Spinal cord (tissue), 10 donors: Measurements from ENCODE around the gene ATP6V0E1. TPM values are rescaled to one million over a fixed set of nuclear protein-coding genes. Genes with fewer than 3 reads are reported as not detected.

Experiments
- DNase-seq, 6 donors: peaks; one replicate each; pipeline versions ENCODE4 v3.0.0 to v3.0.0-alpha.2; 2013 to 2015; ENCODE audit warnings: low spot score in 6 of 6, low read depth in 4 of 6
- H3K27ac ChIP-seq: one replicate; pipeline ENCODE4 v1.5.1; 2013; ENCODE audit warnings: low read depth, low read length, control low read depth
- H3K27me3 ChIP-seq: one replicate; pipeline ENCODE4 v1.6.1; 2013; ENCODE audit warnings: low read length; ENCODE audit not compliant: control insufficient read depth, insufficient read depth
- H3K36me3 ChIP-seq: one replicate; pipeline ENCODE4 v1.6.1; 2013; ENCODE audit warnings: low read length; ENCODE audit not compliant: control insufficient read depth, insufficient read depth
- H3K4me1 ChIP-seq: one replicate; pipeline ENCODE4 v1.6.1; 2013; ENCODE audit warnings: low read length; ENCODE audit not compliant: control insufficient read depth, insufficient read depth
- H3K4me3 ChIP-seq: one replicate; pipeline ENCODE4 v1.5.1; 2013; ENCODE audit warnings: low read depth, low read length, control low read depth
- H3K9me3 ChIP-seq: one replicate; pipeline ENCODE4 v1.6.1; 2013; ENCODE audit warnings: low read length; ENCODE audit not compliant: control insufficient read depth, insufficient read depth
- WGBS: methylation state at CpG from one replicate; pipeline ENCODE4 v1.1.5; 2013; ENCODE audit warnings: missing lambda C conversion rate; ENCODE audit not compliant: insufficient coverage; 5-methylcytosine and 5-hydroxymethylcytosine counted together
- polyA plus RNA-seq, 2 donors: library from polyadenylated mRNA; unstranded; fragments of 120-200 nt; gene quantifications; one replicate each; pipeline ENCODE4 v1.2.1, GENCODE V29; 2013; ENCODE audit not compliant: insufficient read length in 2 of 2
- total RNA-seq, 2 donors: library from RNA; depleted of rRNA in 1 of 2; stranded (reverse); fragments of 120-200 nt in 1 of 2; fragments of >200 nt in 1 of 2; gene quantifications; one replicate each; pipeline versions ENCODE4 v1.2.3 to v1.2.4, GENCODE V29; 2013 to 2014
- donor health status: healthy.

Gene ATP6V0E1
- total and polyA plus RNA-seq, 4 donors = 127 to 198 (median 134) TPM

DNA sequence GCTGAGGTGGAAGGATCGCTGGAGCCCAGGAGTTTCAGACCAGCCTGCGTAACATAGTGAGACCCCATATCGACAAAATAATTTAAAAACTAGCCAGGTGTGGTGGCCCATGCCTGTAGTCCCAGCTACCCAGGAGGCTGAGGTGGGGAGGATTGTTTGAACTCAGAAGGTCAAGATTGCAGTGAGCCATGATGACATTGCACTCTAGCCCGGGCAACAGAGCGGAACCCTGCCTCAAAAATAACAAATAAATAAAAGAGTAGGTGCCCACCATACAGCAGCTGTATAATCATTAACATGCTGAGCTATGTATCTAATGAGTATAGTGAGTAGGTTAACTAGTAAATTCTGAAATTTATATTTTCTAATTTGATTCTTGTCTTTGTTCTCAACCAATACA lies 11.0 kb upstream of the ATP6V0E1 start:
- no peak overlapping the region for H3K4me3 ChIP-seq
- peaks cover 12% of the 10 kb centered on the region for H3K36me3 ChIP-seq
- WGBS = 66% methylated on average over 3 of the region's 5 CpGs
- no peaks in the 10 kb centered on the region for H3K27me3 ChIP-seq
- no peak overlapping the region for H3K27ac ChIP-seq
- no peaks in the 10 kb centered on the region for H3K4me1 ChIP-seq
- DNase-seq = no peak
- no peaks in the 10 kb centered on the region for H3K9me3 ChIP-seq

DNA sequence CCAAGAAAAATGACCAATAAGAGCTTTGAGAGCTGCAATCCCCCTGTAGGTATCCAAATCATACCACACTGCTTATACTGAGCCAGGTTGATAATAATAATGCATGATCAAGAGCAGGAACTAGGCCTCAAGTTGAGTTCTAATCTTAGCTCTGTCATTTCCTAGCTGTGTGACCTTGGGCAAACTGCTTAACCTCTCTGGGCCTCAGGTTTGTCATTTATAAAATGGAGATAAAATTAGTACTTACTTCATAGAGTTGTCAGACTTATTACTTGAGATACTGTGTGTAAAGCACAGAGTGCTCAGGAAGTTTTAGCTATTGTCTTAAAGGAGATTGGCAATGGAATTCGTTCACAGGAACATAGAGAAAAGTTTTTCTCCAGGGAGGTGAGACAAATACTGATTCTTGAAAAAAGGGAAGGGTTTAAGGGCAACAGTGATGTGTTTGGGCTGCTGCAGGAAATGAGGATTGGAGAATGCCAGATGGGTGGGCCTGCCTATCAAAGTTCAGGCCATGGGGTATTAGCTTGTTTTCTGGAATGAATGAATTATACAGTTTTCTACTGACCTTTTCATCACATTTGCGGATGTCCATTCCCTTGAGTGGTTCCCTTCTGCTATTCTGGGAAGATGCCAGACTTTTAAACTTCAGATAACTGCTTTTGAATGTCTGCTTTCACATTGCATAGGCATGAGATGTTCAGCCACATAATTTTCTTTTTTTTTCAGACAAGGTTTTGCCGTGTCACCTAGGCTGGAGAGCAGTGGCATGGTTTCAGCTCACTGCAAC lies 10.2 kb upstream of the ATP6V0E1 start:
- H3K4me1 ChIP-seq = no peaks in the 10 kb centered on the region
- no peaks in the 10 kb centered on the region for H3K9me3 ChIP-seq
- H3K27ac ChIP-seq = no peak overlapping the region
- no peak overlapping the region for H3K4me3 ChIP-seq
- DNase-seq = no peak
- peaks cover 12% of the 10 kb centered on the region for H3K36me3 ChIP-seq
- H3K27me3 ChIP-seq = no peaks in the 10 kb centered on the region
- 80% methylated on average over 3 of the region's 3 CpGs for WGBS

DNA sequence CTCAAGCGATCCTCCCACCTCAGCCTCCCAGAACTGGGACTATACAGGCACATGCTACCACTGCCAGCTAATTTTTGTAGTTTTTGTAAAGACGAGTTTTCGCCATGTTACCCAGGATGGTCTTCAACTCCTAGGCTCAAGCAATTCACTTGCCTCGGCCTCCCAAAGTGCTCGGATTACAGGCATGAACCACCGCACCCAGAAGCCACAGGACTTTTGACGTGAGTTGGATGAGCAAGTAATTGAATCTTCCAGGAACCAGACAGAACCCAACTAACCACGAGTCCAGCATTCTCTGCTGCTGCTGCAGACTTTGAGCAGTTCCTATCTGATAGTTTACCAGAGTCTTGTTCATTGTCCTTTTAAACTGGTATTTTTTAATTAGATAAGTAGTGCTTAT lies 9.6 kb upstream of the ATP6V0E1 start:
- WGBS = 90% methylated on average over 6 of the region's 8 CpGs
- Histone ChIP-seq H3K4me1 (no peaks in the 10 kb centered on the region), H3K27ac (no peak overlapping the region), H3K4me3 (no peak overlapping the region), H3K27me3 (no peaks in the 10 kb centered on the region), H3K9me3 (no peaks in the 10 kb centered on the region), H3K36me3 (peaks cover 6% of the 10 kb centered on the region)
- DNase-seq = no peak

DNA sequence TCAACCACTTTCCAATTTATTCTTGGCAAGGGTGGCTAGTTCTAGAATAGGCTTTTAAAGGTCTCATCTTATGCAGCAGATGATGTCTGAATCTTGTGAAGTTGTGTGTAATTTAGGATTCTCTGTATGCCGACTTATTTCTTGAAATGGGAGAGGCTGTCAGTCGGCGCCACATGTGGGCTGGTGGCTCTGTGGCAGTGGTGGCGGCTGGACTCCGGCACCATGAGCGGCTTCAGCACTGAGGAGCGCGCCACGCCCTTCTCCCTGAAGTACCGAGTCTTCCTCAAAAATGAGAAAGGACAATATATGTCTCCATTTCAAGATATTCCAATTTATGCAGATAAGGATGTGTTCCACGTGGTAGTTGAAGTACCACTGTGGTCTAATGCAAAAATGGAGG lies 8.3 kb upstream of the ATP6V0E1 start:
- H3K27ac ChIP-seq = no peak overlapping the region
- 100% methylated on average over 3 of the region's 11 CpGs for WGBS
- H3K4me3 ChIP-seq = no peak overlapping the region
- no peak for DNase-seq
- no peaks in the 10 kb centered on the region for H3K9me3 ChIP-seq
- H3K27me3 ChIP-seq = no peaks in the 10 kb centered on the region
- H3K4me1 ChIP-seq = no peaks in the 10 kb centered on the region
- H3K36me3 ChIP-seq = no peaks in the 10 kb centered on the region

DNA sequence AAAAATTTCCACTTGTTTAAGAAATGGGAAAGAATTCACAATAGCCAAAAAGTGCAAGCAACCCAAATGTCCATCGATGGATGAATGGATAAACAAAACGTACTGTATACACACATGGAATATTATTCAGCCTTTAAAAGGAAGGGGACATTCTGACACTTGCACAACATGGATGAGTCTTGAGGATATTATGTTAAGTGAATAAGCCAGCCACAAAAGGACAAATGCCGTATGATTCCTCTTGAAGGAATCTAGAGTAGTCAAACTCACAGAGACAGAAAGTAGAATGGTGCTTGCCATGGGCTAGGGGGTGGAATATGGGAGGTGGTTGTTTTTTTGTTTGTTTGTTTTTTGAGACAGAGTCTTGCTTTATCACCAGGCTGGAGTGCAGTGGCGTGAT lies 3.8 kb upstream of the ATP6V0E1 start:
- Histone ChIP-seq H3K27me3 (no peaks in the 10 kb centered on the region), H3K36me3 (no peaks in the 10 kb centered on the region), H3K4me1 (peaks cover 6% of the 10 kb centered on the region), H3K27ac (no peak overlapping the region), H3K4me3 (no peak overlapping the region), H3K9me3 (no peaks in the 10 kb centered on the region)
- no peak for DNase-seq
- 100% methylated on average over 1 of the region's 4 CpGs for WGBS

DNA sequence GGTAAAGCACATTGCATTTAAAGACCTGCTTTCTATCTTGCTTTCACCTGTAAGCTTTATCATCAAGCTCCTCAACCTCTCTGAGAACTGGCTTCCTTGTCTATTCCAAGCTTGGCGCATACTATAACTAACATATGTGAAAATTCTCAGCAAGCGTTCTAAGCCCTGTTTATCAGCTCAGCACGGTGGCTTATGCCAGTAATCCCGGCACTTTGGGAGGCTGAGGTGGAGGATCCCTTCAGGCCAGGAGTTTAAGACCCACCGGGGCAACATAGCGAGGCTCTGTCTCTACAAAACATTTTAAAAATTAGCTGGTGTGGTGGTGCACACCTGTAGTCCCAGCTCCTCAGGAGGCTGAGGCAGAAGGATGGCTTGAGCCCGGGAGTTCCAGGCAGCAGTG lies 1.6 kb upstream of the ATP6V0E1 start:
- H3K27me3 ChIP-seq = no peaks in the 10 kb centered on the region
- H3K4me1 ChIP-seq = peaks cover 9% of the 10 kb centered on the region
- DNase-seq = no peak
- no peaks in the 10 kb centered on the region for H3K9me3 ChIP-seq
- H3K27ac ChIP-seq = no peak overlapping the region
- H3K4me3 ChIP-seq = no peak overlapping the region
- WGBS = 100% methylated on average over 2 of the region's 7 CpGs
- H3K36me3 ChIP-seq = peaks cover 3% of the 10 kb centered on the region

DNA sequence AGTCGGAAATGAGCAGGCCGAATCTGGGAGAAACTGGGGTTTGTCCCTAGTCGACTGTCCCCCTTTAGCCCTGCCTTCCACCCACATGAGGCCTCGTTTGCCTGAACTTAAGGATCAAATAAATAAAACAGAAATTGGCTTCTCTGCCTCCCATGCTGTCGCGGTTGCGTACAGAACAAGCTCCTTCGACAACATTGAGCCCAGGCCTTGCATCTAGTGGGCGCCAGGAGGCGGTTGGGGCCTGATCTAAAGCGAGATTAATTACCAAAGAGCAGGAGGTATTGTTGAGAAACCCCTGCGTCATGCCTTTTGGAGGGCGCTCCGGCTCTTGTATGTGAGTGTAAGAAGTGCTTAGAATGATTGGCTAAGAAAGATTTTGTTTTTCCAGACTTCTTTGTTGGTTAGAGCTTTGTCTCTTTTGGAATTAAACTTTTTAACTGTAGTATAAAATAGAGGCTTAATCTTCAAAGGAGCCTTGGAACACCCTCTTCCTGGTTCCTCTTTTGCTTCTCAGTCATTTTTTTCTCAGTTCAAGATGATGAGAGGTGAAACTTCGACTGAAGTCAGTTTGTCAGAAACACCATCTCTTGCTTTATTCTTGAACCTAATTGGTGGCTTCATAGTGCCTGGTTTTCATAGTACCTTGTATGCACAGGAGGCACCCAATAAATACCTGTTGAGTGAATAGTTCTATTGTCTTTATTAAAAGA lies 828 bp downstream of the ATP6V0E1 start:
- H3K4me1 ChIP-seq = peaks cover 9% of the 10 kb centered on the region
- H3K36me3 ChIP-seq = peaks cover 9% of the 10 kb centered on the region
- 0% methylated on average over 11 of the region's 15 CpGs for WGBS
- H3K4me3 ChIP-seq = peak overlapping the region; percentile 95
- peak in 2 of 6 donors; percentile 85 to 87 for DNase-seq
- H3K9me3 ChIP-seq = no peaks in the 10 kb centered on the region
- H3K27me3 ChIP-seq = no peaks in the 10 kb centered on the region
- H3K27ac ChIP-seq = peak overlapping the region; percentile 95

DNA sequence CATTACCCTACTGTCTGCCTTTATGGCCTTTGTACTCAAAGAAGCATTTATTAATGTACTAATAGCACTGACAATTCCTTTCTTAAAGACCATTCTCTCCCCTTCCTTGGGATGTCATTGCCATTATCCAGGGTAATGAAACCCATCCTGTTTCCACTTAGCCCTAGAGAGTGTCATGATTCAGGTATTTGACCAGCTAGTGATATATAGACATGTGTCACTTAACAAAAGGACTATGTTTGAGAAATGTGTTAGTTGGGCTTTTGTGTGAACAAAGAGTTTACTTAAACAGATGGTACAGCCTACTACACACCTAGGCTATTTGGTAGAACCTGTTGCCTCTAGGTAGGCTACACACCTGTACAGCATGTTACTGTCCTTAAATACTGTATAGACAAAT lies 2.0 kb downstream of the ATP6V0E1 start:
- H3K36me3 ChIP-seq = peaks cover 11% of the 10 kb centered on the region
- H3K4me3 ChIP-seq = no peak overlapping the region
- H3K4me1 ChIP-seq = peaks cover 9% of the 10 kb centered on the region
- H3K27ac ChIP-seq = no peak overlapping the region
- H3K27me3 ChIP-seq = no peaks in the 10 kb centered on the region
- DNase-seq = no peak
- no peaks in the 10 kb centered on the region for H3K9me3 ChIP-seq

DNA sequence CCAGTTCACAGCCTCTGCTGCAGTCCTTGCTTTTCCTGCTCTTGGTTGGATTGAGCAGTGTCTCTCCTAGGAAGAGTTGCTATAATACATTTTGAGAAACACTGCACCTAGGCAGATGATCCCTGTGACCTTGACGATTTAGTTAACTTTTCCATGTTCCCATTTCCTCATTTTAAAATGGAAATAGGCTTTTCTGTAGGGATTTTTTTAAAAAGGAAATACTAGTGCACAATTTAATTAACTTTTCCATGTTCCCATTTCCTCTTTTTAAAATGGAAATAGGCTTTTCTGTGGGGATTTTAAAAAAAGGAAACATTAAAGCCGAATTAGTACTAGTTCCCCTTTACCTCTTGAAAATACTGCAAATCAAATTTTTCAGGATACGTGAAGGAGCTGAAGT lies 4.7 kb downstream of the ATP6V0E1 start:
- WGBS = no CpG with 5 or more reads among the region's 3 CpGs
- no peak for DNase-seq
- H3K36me3 ChIP-seq = peaks cover 21% of the 10 kb centered on the region
- H3K27me3 ChIP-seq = no peaks in the 10 kb centered on the region
- peaks cover 7% of the 10 kb centered on the region for H3K4me1 ChIP-seq
- H3K4me3 ChIP-seq = no peak overlapping the region
- no peak overlapping the region for H3K27ac ChIP-seq
- H3K9me3 ChIP-seq = no peaks in the 10 kb centered on the region

DNA sequence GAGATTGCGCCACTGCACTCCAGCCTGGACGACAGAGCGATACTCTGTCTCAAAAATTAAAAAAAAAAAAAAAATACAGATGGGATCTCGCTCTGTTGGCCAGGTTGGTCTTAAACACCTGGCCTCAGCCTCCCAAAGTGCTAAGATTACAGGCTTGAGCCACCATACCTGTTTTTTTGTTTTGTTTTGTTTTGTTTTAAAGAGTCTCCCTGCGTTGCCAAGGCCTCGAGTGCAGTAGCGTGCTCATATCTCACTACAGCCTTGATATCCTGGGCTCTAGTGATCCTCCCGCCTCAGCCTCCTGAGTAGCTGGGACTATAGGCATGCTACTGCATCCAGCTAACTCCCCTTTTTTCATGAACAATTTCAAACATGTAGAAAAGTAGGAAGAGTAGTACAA lies 7.2 kb downstream of the ATP6V0E1 start:
- H3K9me3 ChIP-seq = no peaks in the 10 kb centered on the region
- no peak overlapping the region for H3K27ac ChIP-seq
- H3K4me1 ChIP-seq = no peaks in the 10 kb centered on the region
- no peak overlapping the region for H3K4me3 ChIP-seq
- peaks cover 28% of the 10 kb centered on the region for H3K36me3 ChIP-seq
- no peaks in the 10 kb centered on the region for H3K27me3 ChIP-seq
- WGBS = 96% methylated on average over 5 of the region's 8 CpGs
- DNase-seq = no peak
